ENCODE measurements around the gene RPL18. TPM values are rescaled to one million over a fixed set of nuclear protein-coding genes. Genes with fewer than 3 reads are reported as not detected.
A peak's percentile ranks its signal among the peaks of the same experiment; 100 is the strongest.

RPL18 gene
- total RNA-seq, 1 experiment from 2014 or later, result 1,503 TPM

- H3K27ac ChIP-seq (ENCODE audit: low read length), result peak within 1 kb of the TSS; percentile 67
- no peaks in the 10 kb centered on the region for H3K36me3 ChIP-seq (ENCODE audit: low read depth, low read length)
- peaks cover 3% of the 10 kb centered on the region for H3F3A ChIP-seq (ENCODE audit: low read length, unreplicated experiment)
- H3K9ac ChIP-seq (ENCODE audit: low read length), result peak within 1 kb of the TSS; percentile 67
- H3K4me1 ChIP-seq (ENCODE audit: insufficient read depth, low read length), result peaks cover 24% of the 10 kb centered on the region
- POLR2A ChIA-PET (ENCODE audit: unreplicated experiment), result interaction anchor here (0.6 kb wide), 1 partner anchor 94 kb away, joined by 4 read pairs; no protein-coding TSS in a partner anchor
- H3K9me3 ChIP-seq (ENCODE audit: low read length), result no peaks in the 10 kb centered on the region
- peak within 1 kb of the TSS; percentile 80 for H3K4me3 ChIP-seq (ENCODE audit: low read length)
- peak within 1 kb of the TSS; percentile 94 for H2AFZ ChIP-seq (ENCODE audit: low read length)
- DNase-seq (peak; percentile 49), ATAC-seq (peak; percentile 19)
- H3K79me2 ChIP-seq (ENCODE audit: low read length), result no peaks in the 10 kb centered on the region
- CTCF ChIA-PET, result interaction anchor here (0.7 kb wide), 1 partner anchor 9 kb away, joined by 5 read pairs; the partner anchor contains the start of gene CA11
- H3K9me2 ChIP-seq (replicated peaks; ENCODE audit: low read length), result no peaks in the 10 kb centered on the region
- no TSS peak for BruUV-seq (replicated peaks)
- H4K20me1 ChIP-seq (ENCODE audit: low read length), result no peaks in the 10 kb centered on the region
- no peaks in the 10 kb centered on the region for H3K27me3 ChIP-seq (ENCODE audit: low read length)
- no peak for TF ChIP-seq EZH2 (IDR thresholded peaks at IDR 0.05; ENCODE audit: low read length, unreplicated experiment)
- TF ChIP-seq CTCF (conservative IDR thresholded peaks at IDR 0.05; ENCODE audit: low read depth, low read length), result no peak; the same call in 1 of the 2 replicates
- no peak for TF ChIP-seq EZH2phosphoT487 (IDR thresholded peaks at IDR 0.05; ENCODE audit: borderline replicate concordance, low read length)
- intact Hi-C loops (cut with micrococcal nuclease), result loop anchor here (1.0 kb wide), 1 partner anchor 18 kb away; the partner anchor contains the start of genes RPL18 and SPHK2
- H3K4me2 ChIP-seq (ENCODE audit: low read length), result peak within 1 kb of the TSS; percentile 96
Observed at GRCh38 chr19:48636859-48637448, 18.0 kb upstream of the RPL18 start, which contains the start of gene DBP. TSS of gene DBP (minus strand) at chr19:48637379. CDS start at chr19:48636994, 385 bp downstream.

GRCh38 chr19:48635966-48636858, 17.2 kb upstream of the RPL18 start:
- BruUV-seq (replicated peaks), result no TSS peak
- H3K9ac ChIP-seq (ENCODE audit: low read length), result peak overlapping the region; percentile 68
- no peaks in the 10 kb centered on the region for H3K79me2 ChIP-seq (ENCODE audit: low read length)
- no peak for DNase-seq
- no peaks in the 10 kb centered on the region for H4K20me1 ChIP-seq (ENCODE audit: low read length)
- ChIA-PET CTCF (interaction anchor here (0.7 kb wide), 1 partner anchor 10 kb away, joined by 5 read pairs; the partner anchor contains the start of gene CA11), POLR2A (ENCODE audit: unreplicated experiment) (interaction anchor here (0.6 kb wide), 1 partner anchor 94 kb away, joined by 4 read pairs; no protein-coding TSS in a partner anchor)
- no peak for ATAC-seq
- H3K27ac ChIP-seq (ENCODE audit: low read length), result 0 out of 2 replicates have a peak overlapping the region, but pooled peaks have one; percentile 67
- peak overlapping the region; percentile 80 for H3K4me3 ChIP-seq (ENCODE audit: low read length)
- peaks cover 3% of the 10 kb centered on the region for H3F3A ChIP-seq (ENCODE audit: low read length, unreplicated experiment)
- H3K9me2 ChIP-seq (replicated peaks; ENCODE audit: low read length), result no peaks in the 10 kb centered on the region
- H3K4me2 ChIP-seq (ENCODE audit: low read length), result peak overlapping the region; percentile 96
- H3K4me1 ChIP-seq (ENCODE audit: insufficient read depth, low read length), result peaks cover 24% of the 10 kb centered on the region
- H3K9me3 ChIP-seq (ENCODE audit: low read length), result no peaks in the 10 kb centered on the region
- peak overlapping the region; percentile 94; the same call in 1 of the 2 replicates for H2AFZ ChIP-seq (ENCODE audit: low read length)
- intact Hi-C loops (cut with micrococcal nuclease), result no loop called here
- H3K36me3 ChIP-seq (ENCODE audit: low read depth, low read length), result no peaks in the 10 kb centered on the region
- TF ChIP-seq EZH2phosphoT487 (IDR thresholded peaks at IDR 0.05; ENCODE audit: borderline replicate concordance, low read length) (no peak), EZH2 (IDR thresholded peaks at IDR 0.05; ENCODE audit: low read length, unreplicated experiment) (no peak), CTCF (conservative IDR thresholded peaks at IDR 0.05; ENCODE audit: low read depth, low read length) (no peak)
- H3K27me3 ChIP-seq (ENCODE audit: low read length), result no peaks in the 10 kb centered on the region
